Type B pancreatic cell (in vitro differentiated cells): ENCODE data around the gene CISH. TPM values are rescaled to one million over a fixed set of nuclear protein-coding genes. Genes with fewer than 3 reads are reported as not detected.

Experiments
- DNase-seq: peaks from one replicate; pipeline ENCODE4 v3.0.0; 2021; ENCODE audit warnings: mixed read lengths; ENCODE audit not compliant: unreplicated experiment; ENCODE audit errors: extremely low spot score
- H3K27ac Mint-ChIP-seq: 2 replicates; pipeline ENCODE4 v1.8.0; 2021; ENCODE audit warnings: mild to moderate bottlenecking, mixed read lengths
- H3K27me3 Mint-ChIP-seq: 2 replicates; pipeline ENCODE4 v1.8.0; 2021; ENCODE audit warnings: mixed read lengths
- H3K36me3 Mint-ChIP-seq: 2 replicates; pipeline ENCODE4 v1.8.0; 2021; ENCODE audit warnings: mixed read lengths
- H3K4me1 Mint-ChIP-seq: one replicate; pipeline ENCODE4 v1.8.0; 2021; ENCODE audit warnings: mixed read lengths; ENCODE audit not compliant: unreplicated experiment
- H3K4me3 Mint-ChIP-seq: 2 replicates; pipeline ENCODE4 v1.8.0; 2021; ENCODE audit warnings: mild to moderate bottlenecking, mixed read lengths
- H3K9me3 Mint-ChIP-seq: 2 replicates; pipeline ENCODE4 v1.8.0; 2021; ENCODE audit warnings: mixed read lengths
- CTCF ChIP-seq: fragments of 200-600 bp; sonication (generic); conservative IDR thresholded peaks from 2 replicates; pipeline ENCODE4 v1.5.0; 2021; ENCODE audit warnings: antibody characterized with exemption, mild to moderate bottlenecking
- total RNA-seq: library from RNA; stranded (reverse); gene quantifications from 2 replicates; pipeline ENCODE4 v1.2.1, GENCODE V29; 2021; ENCODE audit warnings: low replicate concordance

CISH gene
- total RNA-seq, 1 donor from 2014 or later = 7.0 TPM

- H3K4me1 Mint-ChIP-seq = peaks cover 5% of the 10 kb centered on the region
- H3K36me3 Mint-ChIP-seq = no peaks in the 10 kb centered on the region
- H3K4me3 Mint-ChIP-seq = no peak overlapping the region
- no peak overlapping the region for H3K27ac Mint-ChIP-seq
- DNase-seq = no peak
- no peak for TF ChIP-seq CTCF
- H3K27me3 Mint-ChIP-seq = no peaks in the 10 kb centered on the region
- H3K9me3 Mint-ChIP-seq = no peaks in the 10 kb centered on the region
Measured at GRCh38 chr3:50588759-50589433, 22.7 kb downstream of the CISH start.

GRCh38 chr3:50587806-50588758 lies 23.5 kb downstream of the CISH start:
- H3K36me3 Mint-ChIP-seq = no peaks in the 10 kb centered on the region
- H3K27ac Mint-ChIP-seq = no peak overlapping the region
- peaks cover 5% of the 10 kb centered on the region for H3K4me1 Mint-ChIP-seq
- H3K9me3 Mint-ChIP-seq = no peaks in the 10 kb centered on the region
- H3K27me3 Mint-ChIP-seq = no peaks in the 10 kb centered on the region
- no peak for DNase-seq
- no peak overlapping the region for H3K4me3 Mint-ChIP-seq
- TF ChIP-seq CTCF = no peak

- H3K4me3 Mint-ChIP-seq = no peak overlapping the region
- no peaks in the 10 kb centered on the region for H3K27me3 Mint-ChIP-seq
- H3K4me1 Mint-ChIP-seq = peaks cover 3% of the 10 kb centered on the region
- DNase-seq = no peak
- no peak overlapping the region for H3K27ac Mint-ChIP-seq
- TF ChIP-seq CTCF = no peak
- H3K36me3 Mint-ChIP-seq = no peaks in the 10 kb centered on the region
- H3K9me3 Mint-ChIP-seq = no peaks in the 10 kb centered on the region
Measured at GRCh38 chr3:50587373-50587772, 24.2 kb downstream of the CISH start.

- Mint-ChIP-seq H3K4me1 (no peaks in the 10 kb centered on the region), H3K9me3 (no peaks in the 10 kb centered on the region), H3K4me3 (no peak overlapping the region), H3K27ac (no peak overlapping the region), H3K36me3 (no peaks in the 10 kb centered on the region), H3K27me3 (no peaks in the 10 kb centered on the region)
- no peak for DNase-seq
- no peak for TF ChIP-seq CTCF
Measured at GRCh38 chr3:50586763-50587070, 24.9 kb downstream of the CISH start.

- H3K4me1 Mint-ChIP-seq = no peaks in the 10 kb centered on the region
- no peak for TF ChIP-seq CTCF
- no peaks in the 10 kb centered on the region for H3K27me3 Mint-ChIP-seq
- no peak overlapping the region for H3K27ac Mint-ChIP-seq
- H3K9me3 Mint-ChIP-seq = no peaks in the 10 kb centered on the region
- no peak for DNase-seq
- H3K4me3 Mint-ChIP-seq = no peak overlapping the region
- no peaks in the 10 kb centered on the region for H3K36me3 Mint-ChIP-seq
Measured at GRCh38 chr3:50585919-50586762, 25.4 kb downstream of the CISH start.
